Measurements from ENCODE around the gene SPPL3. TPM values are rescaled to one million over a fixed set of nuclear protein-coding genes. Genes with fewer than 3 reads are reported as not detected.
A peak's percentile ranks its signal among the peaks of the same experiment; 100 is the strongest.

Gene SPPL3
- total RNA-seq, 1 donor from 2014 or later, result 26.8 TPM

DNA sequence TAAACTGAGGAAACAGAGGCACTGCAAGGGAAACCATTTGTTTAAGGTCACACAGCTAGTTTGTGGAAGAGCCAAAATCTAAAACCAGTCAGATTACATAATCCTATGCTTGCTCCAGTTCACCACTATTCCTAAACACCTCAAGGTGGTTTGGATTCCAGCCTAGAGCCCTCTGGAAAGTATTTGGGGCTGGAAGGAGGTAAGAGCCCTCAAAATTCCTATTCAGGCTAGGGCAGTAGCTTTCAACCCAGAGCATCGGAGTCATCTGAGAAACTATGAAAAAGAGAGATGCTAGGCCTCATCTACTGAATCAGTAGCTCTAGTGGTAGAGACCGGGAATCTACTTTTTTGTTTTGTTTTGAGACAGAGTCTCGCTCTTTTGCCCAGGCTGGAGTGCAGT, 16.0 kb upstream of the SPPL3 start:
- H3K27me3 ChIP-seq (ENCODE audit: low read depth), result no peaks in the 10 kb centered on the region
- DNase-seq, result no peak
- no peak overlapping the region for H3K27ac ChIP-seq (replicated peaks)
- TF ChIP-seq CTCF (IDR thresholded peaks at IDR 0.05; ENCODE audit: borderline replicate concordance), result no peak
- intact Hi-C loops (cut with micrococcal nuclease), result no loop called here
- no peaks in the 10 kb centered on the region for H3K4me1 ChIP-seq
- no peaks in the 10 kb centered on the region for H3K36me3 ChIP-seq
- no peak overlapping the region for H3K4me3 ChIP-seq
- H3K9me3 ChIP-seq (replicated peaks), result peaks cover 31% of the 10 kb centered on the region

- H3K9me3 ChIP-seq (replicated peaks), result peaks cover 31% of the 10 kb centered on the region
- H3K4me3 ChIP-seq, result no peak overlapping the region
- intact Hi-C loops (cut with micrococcal nuclease), result no loop called here
- H3K27me3 ChIP-seq (ENCODE audit: low read depth), result no peaks in the 10 kb centered on the region
- no peak overlapping the region for H3K27ac ChIP-seq (replicated peaks)
- DNase-seq, result no peak
- H3K4me1 ChIP-seq, result no peaks in the 10 kb centered on the region
- no peak for TF ChIP-seq CTCF (IDR thresholded peaks at IDR 0.05; ENCODE audit: borderline replicate concordance)
- H3K36me3 ChIP-seq, result no peaks in the 10 kb centered on the region
Observed at GRCh38 chr12:120917748-120918147, 13.6 kb upstream of the SPPL3 start.

DNA sequence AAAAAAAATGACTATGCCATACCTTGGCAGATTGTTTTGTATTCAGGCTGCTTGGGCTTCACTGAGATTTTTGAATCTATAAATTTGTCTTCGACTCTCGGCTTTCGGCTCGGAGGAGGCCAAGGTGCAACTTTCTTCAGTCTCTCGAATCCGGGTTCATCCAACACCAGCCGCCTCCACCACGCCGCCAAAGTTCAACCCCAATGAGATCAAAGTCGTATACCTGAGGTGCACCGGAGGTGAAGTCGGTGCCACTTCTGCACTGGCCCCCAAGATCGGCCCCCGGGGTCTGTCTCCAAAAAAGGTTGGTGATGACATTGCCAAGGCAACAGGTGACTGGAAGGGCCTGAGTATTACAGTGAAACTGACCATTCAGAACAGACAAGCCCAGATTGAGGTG, 12.4 kb upstream of the SPPL3 start:
- intact Hi-C loops (cut with micrococcal nuclease), result no loop called here
- no peaks in the 10 kb centered on the region for H3K36me3 ChIP-seq
- H3K9me3 ChIP-seq (replicated peaks), result peaks cover 31% of the 10 kb centered on the region
- no peaks in the 10 kb centered on the region for H3K27me3 ChIP-seq (ENCODE audit: low read depth)
- H3K27ac ChIP-seq (replicated peaks), result no peak overlapping the region
- no peak for DNase-seq
- no peaks in the 10 kb centered on the region for H3K4me1 ChIP-seq
- TF ChIP-seq CTCF (IDR thresholded peaks at IDR 0.05; ENCODE audit: borderline replicate concordance), result no peak
- no peak overlapping the region for H3K4me3 ChIP-seq

- Histone ChIP-seq H3K27ac (replicated peaks) (no peak overlapping the region), H3K27me3 (ENCODE audit: low read depth) (no peaks in the 10 kb centered on the region), H3K9me3 (replicated peaks) (peaks cover 31% of the 10 kb centered on the region), H3K36me3 (no peaks in the 10 kb centered on the region), H3K4me3 (no peak overlapping the region), H3K4me1 (no peaks in the 10 kb centered on the region)
- no peak for DNase-seq
- intact Hi-C loops (cut with micrococcal nuclease), result no loop called here
- TF ChIP-seq CTCF (IDR thresholded peaks at IDR 0.05; ENCODE audit: borderline replicate concordance), result no peak
Observed at GRCh38 chr12:120914794-120915193, 10.6 kb upstream of the SPPL3 start.

DNA sequence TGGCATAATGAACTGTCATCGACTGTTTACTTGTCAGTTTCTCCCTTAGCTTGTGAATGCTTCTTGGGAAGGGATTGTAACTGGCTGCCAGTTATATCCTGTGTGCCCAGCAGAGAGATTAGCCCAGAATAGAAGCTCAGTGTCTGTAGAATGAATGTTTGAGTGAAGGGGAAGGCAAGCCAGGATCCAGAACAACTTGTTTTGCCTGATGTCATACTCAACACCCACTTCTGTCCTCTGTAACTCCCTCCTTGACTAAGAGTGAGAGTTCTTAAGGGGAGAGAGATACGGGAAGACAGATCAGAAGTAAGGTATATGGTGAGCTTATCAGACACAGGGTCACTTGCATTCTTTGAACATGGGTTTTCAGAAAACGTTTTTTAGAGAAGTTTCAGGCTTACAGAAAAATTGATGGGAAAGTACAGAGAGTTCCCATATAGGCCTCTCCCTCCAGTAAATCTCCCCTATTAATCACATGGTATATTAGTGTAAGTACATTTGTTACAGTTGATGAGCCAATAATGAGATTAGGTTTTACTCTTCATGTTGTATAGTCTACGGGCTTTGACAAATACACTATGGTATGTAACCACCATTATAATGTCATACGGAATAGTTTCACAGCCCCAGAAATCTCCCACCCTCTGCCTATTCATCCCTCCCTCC, 5.6 kb upstream of the SPPL3 start:
- peak overlapping the region; percentile 63 for H3K27ac ChIP-seq (replicated peaks)
- H3K36me3 ChIP-seq, result no peaks in the 10 kb centered on the region
- intact Hi-C loops (cut with micrococcal nuclease), result no loop called here
- H3K9me3 ChIP-seq (replicated peaks), result no peaks in the 10 kb centered on the region
- no peak overlapping the region for H3K4me3 ChIP-seq
- no peaks in the 10 kb centered on the region for H3K27me3 ChIP-seq (ENCODE audit: low read depth)
- H3K4me1 ChIP-seq, result peaks cover 13% of the 10 kb centered on the region
- DNase-seq, result no peak
- TF ChIP-seq CTCF (IDR thresholded peaks at IDR 0.05; ENCODE audit: borderline replicate concordance), result no peak

All from left ventricle myocardium inferior (tissue), 1 donor.